ENCODE results near the gene ACVR1C.
A peak's percentile ranks its signal among the peaks of the same experiment; 100 is the strongest.

Gene ACVR1C

DNA sequence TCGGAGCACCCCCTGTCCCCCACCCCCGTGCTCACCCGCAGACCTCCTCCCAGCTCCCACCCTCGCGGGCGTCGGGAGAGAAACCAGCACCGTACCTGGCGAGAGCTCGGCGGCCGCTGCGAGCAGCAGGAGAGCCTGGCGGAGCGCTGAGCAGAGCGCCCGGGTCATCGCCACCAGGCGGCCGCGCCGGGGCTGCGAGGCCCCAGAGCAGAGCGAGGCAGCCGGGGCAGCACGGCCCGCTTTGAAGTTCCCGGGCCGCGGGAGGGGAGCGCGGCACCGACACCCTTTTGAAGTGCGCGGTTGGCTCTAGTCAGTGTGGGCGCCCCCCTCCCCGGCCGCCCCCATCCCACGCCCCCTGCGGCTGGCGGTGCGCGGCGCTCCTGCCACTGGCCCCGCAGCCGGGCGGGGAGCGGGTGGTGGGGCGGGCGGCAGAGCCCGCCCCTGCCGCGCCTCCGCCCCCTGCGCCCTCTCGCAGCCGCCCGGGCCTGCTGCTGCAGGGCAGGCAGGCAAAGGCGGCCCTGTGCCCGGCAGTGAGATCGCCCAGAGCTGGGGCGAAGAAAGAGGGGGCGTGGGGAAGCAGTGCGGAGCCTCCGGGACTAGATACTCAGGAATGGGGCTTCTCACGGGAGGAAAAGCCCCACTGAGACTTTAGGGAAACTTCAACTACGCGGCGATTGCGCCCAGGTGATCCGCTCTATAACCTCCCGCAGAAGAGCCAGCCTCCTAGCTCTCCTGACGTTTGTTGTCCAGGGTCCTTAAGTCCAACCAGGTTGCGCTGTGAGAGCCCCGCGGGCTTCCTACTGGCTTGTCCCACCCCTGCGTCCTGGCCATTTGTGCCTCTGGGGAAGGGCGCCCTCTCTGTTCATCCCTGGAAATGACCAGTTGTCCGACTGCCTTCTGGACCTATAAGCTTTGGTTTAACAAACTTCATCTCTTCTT, at the start of gene ACVR1C:
Gene ACVR1C (minus strand): TSS at position 388 of the 939 bp plus-strand sequence. CDS start 220 bp downstream, at position 168.
- DNase-seq, result peak in 55 of 56 donors; percentile 14 to 80 (median 54)

DNA sequence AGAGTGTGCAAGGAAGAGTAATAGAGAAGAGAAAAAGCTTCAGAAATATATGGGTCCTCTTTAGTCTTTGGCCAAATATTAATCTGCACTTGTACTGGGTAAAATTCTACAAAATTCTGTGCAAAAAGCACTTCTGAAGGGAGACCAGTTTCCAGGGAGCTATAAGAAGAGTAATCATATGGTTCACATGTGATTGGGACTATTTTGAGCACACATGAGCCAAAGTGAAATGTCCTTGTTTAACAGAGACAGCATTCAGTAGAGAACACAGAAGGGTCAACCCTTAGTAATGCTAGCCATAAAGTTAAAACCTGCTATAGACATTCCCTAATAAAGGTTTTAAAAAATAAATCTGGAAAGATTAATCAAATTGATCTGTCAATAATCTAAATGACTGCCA, 49.3 kb upstream of the ACVR1C start:
- DNase-seq, result no peak

GRCh38 chr2:157672129-157672528, 43.5 kb upstream of the ACVR1C start:
- DNase-seq, result peak in 5 of 56 donors; percentile 1 to 16 (median 5)

- no peak for DNase-seq
These were observed 33.7 kb upstream of the ACVR1C start for GRCh38 chr2:157662401-157662800.

DNA sequence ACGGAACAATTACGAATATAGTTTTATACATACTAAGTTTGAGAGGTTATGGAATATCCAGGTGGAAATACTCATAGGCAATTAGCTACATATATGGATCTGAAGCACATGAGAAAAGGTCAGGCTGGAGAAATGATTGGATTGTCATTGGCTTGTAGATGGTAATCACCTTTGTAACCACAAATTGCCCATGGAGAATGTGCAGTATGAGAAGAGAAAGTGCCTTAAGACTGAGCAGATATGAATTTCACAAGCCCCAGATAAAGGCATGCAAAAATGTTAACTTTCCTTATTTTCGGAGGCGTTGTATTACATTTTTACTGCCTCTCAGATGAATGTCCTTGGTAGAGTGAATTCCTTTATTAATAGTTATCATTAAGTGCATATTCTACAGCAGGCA, 33.1 kb upstream of the ACVR1C start:
- DNase-seq, result no peak

DNA sequence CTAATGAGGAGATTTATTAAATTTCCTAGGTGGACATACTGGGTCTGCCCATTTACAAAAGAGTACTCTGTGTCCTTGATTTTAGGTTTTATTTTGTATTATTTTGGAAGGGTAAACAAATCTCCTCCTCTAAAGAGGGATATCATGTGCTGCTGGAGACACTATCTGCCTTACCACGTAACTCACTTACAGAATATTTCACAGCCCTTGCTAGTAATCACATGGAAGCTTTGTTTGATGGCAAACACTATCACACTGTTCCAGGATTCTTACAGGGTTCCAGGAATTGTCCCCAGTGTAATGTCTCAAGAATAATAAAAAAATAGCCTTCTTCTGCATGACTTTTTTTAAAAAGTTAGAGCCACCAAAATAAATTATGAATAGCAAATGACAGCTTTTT, 29.2 kb upstream of the ACVR1C start:
- no peak for DNase-seq

DNA sequence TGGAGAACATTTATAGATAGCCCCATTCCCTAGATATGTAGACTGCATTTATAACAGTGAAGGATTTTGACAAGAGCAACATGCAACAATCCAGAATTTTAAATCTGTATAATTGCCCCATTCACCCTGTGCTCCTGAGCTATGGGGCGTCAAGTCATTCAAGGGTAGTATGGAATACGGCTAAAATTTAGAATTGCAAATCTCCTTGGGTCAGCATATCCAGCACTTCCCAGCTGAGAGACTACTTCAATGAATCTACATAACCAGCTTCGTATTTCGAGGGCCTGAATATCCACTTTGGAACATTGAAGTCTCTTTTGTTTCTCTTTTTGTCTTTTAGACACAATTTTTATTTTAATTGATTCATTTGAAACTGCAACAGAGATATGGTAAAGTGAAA, 28.4 kb upstream of the ACVR1C start:
- DNase-seq, result no peak

DNA sequence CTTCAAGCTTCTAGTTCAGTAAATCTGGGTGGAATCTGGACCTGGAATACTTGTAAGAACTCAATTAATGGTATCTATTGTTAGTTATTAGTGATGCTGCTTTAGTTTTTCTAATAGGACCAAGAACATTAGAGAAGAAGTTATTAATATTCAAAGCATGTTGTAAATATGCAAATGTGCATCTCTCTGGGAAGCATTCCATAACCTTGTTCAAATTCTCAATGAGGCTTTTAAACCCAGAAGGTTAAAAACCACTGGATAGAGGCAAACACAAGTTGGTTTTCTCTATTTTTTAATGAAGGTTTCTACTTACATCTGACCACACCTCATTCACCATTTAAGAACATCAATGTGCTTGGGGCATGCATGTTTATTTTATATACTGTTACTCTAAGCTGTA, 16.1 kb upstream of the ACVR1C start:
- no peak for DNase-seq

GRCh38 chr2:157631861-157632260, 3.2 kb upstream of the ACVR1C start:
- no peak for DNase-seq

DNA sequence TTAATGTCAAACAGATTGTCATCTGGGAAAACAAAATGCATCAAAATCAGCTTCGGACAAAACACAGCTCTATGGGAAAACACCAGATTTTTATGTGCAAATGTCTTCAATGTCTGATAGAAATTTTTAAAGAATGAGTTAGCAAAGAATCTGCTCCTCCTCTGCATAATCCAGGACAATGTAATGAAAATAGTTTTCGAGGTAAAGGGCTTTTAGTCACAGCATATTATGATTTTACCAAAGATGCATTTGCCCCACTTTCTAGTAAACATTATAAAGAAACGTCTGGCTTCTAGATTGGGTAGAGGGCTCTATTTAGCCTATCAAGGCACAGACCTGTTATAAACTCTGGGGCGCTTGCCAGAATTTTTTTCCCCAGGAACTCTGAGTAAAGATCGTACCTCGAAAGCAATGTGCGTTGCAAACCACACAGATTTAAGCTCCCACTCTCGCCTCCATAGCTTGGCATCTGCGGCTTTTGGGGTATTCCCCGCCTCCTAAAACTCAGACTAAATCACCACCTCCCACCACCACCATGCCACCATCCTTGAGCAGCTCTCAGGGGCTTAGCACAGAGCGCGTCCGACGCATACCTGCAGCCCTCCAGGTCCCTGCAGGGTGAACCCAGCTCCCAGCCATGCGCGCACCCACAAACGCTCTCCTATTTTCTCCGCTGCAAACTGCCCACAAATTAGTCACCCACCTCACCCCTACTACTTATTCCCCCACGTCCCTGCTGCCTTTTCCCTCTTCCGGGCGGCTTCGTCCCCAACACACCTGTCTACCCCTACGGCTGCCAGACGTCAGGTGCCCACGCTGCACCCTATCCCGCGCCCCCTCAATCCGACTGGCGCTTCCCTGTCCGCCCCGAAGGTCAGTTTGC, 829 bp downstream of the ACVR1C start:
- DNase-seq, result peak in 18 of 56 donors; percentile 4 to 53 (median 30)

DNA sequence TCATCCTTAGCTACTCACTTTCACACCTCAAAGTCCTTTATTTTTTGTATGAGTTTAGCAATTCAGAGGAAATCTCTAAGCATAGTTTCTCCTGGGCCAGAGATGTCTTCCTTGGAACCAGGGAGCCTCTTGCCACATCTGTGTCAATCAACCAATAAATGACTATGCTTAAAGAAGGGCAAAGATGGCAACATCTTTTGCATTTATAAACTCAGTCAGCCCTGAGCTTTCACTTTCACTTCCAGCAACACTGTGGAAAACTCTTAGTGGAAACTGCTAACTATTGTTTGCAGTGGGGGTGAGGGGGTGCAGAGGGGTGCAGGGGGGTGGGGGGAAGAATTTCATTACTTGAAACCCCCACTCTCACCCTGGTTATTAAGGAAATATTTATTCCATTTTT, 3.4 kb downstream of the ACVR1C start:
- DNase-seq, result no peak

DNA sequence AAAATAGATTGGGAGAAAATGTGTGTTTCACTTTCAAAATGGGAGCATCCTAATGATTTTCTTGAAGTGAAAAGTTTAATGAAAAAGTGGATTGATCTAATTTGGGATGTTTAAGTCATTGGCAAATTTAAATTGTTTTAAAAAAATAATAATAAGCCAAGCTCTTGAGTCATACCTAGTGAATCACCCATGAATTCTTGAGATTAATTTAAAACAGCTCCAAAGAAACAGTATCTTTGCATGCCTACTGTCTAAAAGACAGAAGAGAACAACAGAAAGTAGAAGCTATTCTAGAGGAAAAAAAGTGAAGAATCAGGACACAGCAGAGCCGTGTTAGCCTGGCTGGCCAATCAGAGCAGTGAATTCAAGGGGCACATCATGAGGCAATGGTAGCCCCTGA, 7.7 kb downstream of the ACVR1C start:
- DNase-seq, result no peak

DNA sequence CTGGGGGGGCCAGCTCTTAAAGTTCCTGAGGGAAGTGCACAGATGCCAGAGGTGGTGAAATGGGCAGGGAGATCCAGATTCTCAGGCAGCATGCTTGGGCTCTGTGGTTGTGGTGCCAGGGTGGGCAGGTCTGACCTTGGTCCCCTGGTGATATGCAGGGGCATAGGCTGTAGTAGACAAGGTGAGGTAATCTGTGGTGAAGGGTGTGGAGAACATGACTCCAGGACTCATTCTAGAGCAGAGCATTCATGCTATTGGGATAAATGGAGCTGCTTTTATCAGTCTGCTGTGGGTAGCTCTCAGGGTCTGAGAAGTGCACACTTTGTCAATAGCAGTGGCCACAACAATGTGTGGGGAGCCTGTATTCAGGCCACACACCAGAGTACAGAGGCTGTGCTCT, 16.9 kb downstream of the ACVR1C start:
- no peak for DNase-seq

DNA sequence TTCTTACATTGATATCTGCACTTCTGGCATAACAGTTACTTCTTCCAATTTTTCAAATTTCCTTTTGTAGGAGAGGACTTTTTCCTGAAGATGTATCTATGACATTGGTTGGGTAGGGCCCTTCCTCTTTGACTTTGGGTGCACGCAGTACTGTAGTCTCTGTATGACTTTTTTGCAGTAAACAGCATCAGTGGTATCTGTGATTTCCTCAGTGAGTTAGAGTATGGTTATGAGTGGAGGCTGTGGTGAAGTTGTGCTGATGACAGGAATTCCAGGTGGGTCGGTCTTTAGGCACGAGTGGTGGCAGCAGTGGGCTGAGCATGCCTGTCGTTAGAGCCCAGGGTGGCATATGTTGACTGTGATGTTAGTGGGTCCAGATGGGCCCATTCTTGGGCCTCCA, 17.6 kb downstream of the ACVR1C start:
- DNase-seq, result no peak

GRCh38 chr2:157606534-157606933, 22.1 kb downstream of the ACVR1C start:
- DNase-seq, result no peak

GRCh38 chr2:157603198-157603597, 25.5 kb downstream of the ACVR1C start:
- no peak for DNase-seq

DNA sequence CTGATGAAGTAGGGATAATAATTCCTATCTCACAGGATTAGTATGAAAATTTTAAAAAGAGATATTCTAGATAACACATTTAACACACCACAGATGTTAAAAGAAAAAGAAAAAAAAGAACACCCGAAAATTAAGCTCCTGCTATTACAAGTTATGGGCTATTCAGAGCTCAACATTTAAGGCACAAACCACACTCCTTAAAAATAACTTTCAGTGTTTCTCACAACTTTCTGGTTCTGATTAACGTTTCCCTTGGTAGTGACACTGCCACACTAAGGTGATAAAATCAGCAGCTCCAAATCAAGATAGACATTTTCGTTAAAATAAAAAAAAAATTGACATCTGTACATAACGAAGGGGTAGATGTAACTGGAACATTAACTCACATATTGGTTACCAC, 26.9 kb downstream of the ACVR1C start:
- DNase-seq, result no peak

GRCh38 chr2:157596992-157597681, 31.5 kb downstream of the ACVR1C start:
- DNase-seq, result peak in 32 of 56 donors; percentile 3 to 60 (median 20)

- DNase-seq, result peak in 3 of 56 donors; percentile 0 to 3 (median 1)
These were observed 35.3 kb downstream of the ACVR1C start for GRCh38 chr2:157593411-157593810.

GRCh38 chr2:157592948-157593347, 35.7 kb downstream of the ACVR1C start:
- no peak for DNase-seq

- DNase-seq, result no peak
These were observed 36.3 kb downstream of the ACVR1C start for GRCh38 chr2:157592374-157592773.

GRCh38 chr2:157587576-157587975, 41.1 kb downstream of the ACVR1C start:
- no peak for DNase-seq
